RPMI7951 (cell line): ENCODE measurements around the gene TRMT13. TPM values are rescaled to one million over a fixed set of nuclear protein-coding genes. Genes with fewer than 3 reads are reported as not detected.
A peak's percentile ranks its signal among the peaks of the same experiment; 100 is the strongest.

ENCODE experiments used
- DNase-seq: peaks from one replicate; pipeline ENCODE4 v3.0.0-alpha.2; 2012; ENCODE audit warnings: low read depth
- total RNA-seq: library from RNA; depleted of rRNA; stranded (reverse); fragments of >200 nt; shearing (Covaris generic); gene quantifications from 2 replicates; pipeline ENCODE4 v1.2.3, GENCODE V29; 2014; rRNA removed

The TRMT13 gene
- total RNA-seq, result 21.5 and 24.4 TPM in 2 replicates

- peak; percentile 98 for DNase-seq
Measured at GRCh38 chr1:100132566-100133477, at the start of gene TRMT13, which contains the start of gene SASS6. Gene TRMT13, plus strand, starts transcription at chr1:100133163. Its CDS starts 6 bp downstream, at chr1:100133169. Gene SASS6, minus strand, starts transcription at chr1:100132930. Its CDS starts 116 bp downstream, at chr1:100132814.

- DNase-seq, result no peak
Measured at GRCh38 chr1:100087396-100087795, 45.6 kb upstream of the TRMT13 start.

- no peak for DNase-seq
Measured at GRCh38 chr1:100089082-100089481, 43.9 kb upstream of the TRMT13 start.

- no peak for DNase-seq
Measured at GRCh38 chr1:100090471-100090870, 42.5 kb upstream of the TRMT13 start.

- DNase-seq, result no peak
Measured at GRCh38 chr1:100100202-100100601, 32.8 kb upstream of the TRMT13 start.

- no peak for DNase-seq
Measured at GRCh38 chr1:100101564-100101963, 31.4 kb upstream of the TRMT13 start.

- no peak for DNase-seq
Measured at GRCh38 chr1:100107696-100108095, 25.3 kb upstream of the TRMT13 start.

- DNase-seq, result no peak
Measured at GRCh38 chr1:100109554-100110066, 23.4 kb upstream of the TRMT13 start.

GRCh38 chr1:100115524-100115923 is 17.4 kb upstream of the TRMT13 start:
- DNase-seq, result no peak

- DNase-seq, result no peak
Measured at GRCh38 chr1:100122177-100122576, 10.8 kb upstream of the TRMT13 start.

- no peak for DNase-seq
Measured at GRCh38 chr1:100127226-100127625, 5.7 kb upstream of the TRMT13 start.

GRCh38 chr1:100130552-100131077 is 2.3 kb upstream of the TRMT13 start:
- DNase-seq, result peak; percentile 31

GRCh38 chr1:100131623-100132022 is 1.3 kb upstream of the TRMT13 start:
- no peak for DNase-seq

- DNase-seq, result peak; percentile 16
Measured at GRCh38 chr1:100134872-100135271, 1.9 kb downstream of the TRMT13 start.

GRCh38 chr1:100137602-100138001 is 4.6 kb downstream of the TRMT13 start:
- DNase-seq, result no peak

- DNase-seq, result no peak
Measured at GRCh38 chr1:100141192-100141591, 8.2 kb downstream of the TRMT13 start.

- no peak for DNase-seq
Measured at GRCh38 chr1:100142343-100142742, 9.4 kb downstream of the TRMT13 start.

- DNase-seq, result no peak
Measured at GRCh38 chr1:100145116-100145515, 12.2 kb downstream of the TRMT13 start.

- DNase-seq, result no peak
Measured at GRCh38 chr1:100146958-100147357, 14.0 kb downstream of the TRMT13 start.

- no peak for DNase-seq
Measured at GRCh38 chr1:100147875-100148274, 14.9 kb downstream of the TRMT13 start.

- no peak for DNase-seq
Measured at GRCh38 chr1:100151679-100152078, 18.7 kb downstream of the TRMT13 start.

- DNase-seq, result no peak
Measured at GRCh38 chr1:100152271-100152670, 19.3 kb downstream of the TRMT13 start.

- DNase-seq, result no peak
Measured at GRCh38 chr1:100162881-100163280, 29.9 kb downstream of the TRMT13 start.
